Thyroid gland (tissue), 4 donors: ENCODE results near the gene OXNAD1. TPM values are rescaled to one million over a fixed set of nuclear protein-coding genes. Genes with fewer than 3 reads are reported as not detected.

Experiments
- DNase-seq, 2 donors: peaks; one replicate each; pipeline ENCODE4 v3.0.0-alpha.2; 2019
- H3K27ac ChIP-seq, 3 donors: fragments of 200-600 bp; sonication (generic); 1 replicate in 2 of 3; 2 replicates in 1 of 3; pipeline ENCODE4 v1.5.1; 2016 to 2019; ENCODE audit warnings: mild to moderate bottlenecking in 1 of 3, moderate library complexity in 1 of 3
- H3K27me3 ChIP-seq: fragments of 200-600 bp; sonication (generic); one replicate; pipeline ENCODE4 v1.5.1; 2019
- H3K36me3 ChIP-seq, 2 donors: fragments of 200-600 bp; sonication (generic); one replicate each; pipeline ENCODE4 v1.5.1; 2016 to 2019
- H3K4me1 ChIP-seq, 2 donors: fragments of 200-600 bp; sonication (generic); one replicate each; pipeline ENCODE4 v1.5.1; 2017 to 2019
- H3K4me3 ChIP-seq, 3 donors: fragments of 200-600 bp; sonication (generic); replicated peaks in 1 of 3; 1 replicate in 2 of 3; 2 replicates in 1 of 3; pipeline ENCODE4 v1.5.1; 2016; ENCODE audit warnings: mild to moderate bottlenecking in 1 of 3
- H3K9me3 ChIP-seq: fragments of 200-600 bp; sonication (generic); one replicate; pipeline ENCODE4 v1.5.1; 2017
- POLR2A ChIP-seq, 2 donors: fragments of 450-650 bp; IDR thresholded peaks; one replicate each; pipeline ENCODE4 v1.6.1; 2017; ENCODE audit warnings: antibody characterized with exemption in 2 of 2, mild to moderate bottlenecking in 2 of 2, moderate library complexity in 1 of 2
- WGBS, 2 donors: methylation state at CpG; one replicate each; pipeline ENCODE4 v1.1.5; 2017; 5-methylcytosine and 5-hydroxymethylcytosine counted together
- intact Hi-C: fragments of 100-400 bp; cut with DNase I; formaldehyde crosslinking; loops from one replicate; pipeline ENCODE4 v1.15.1; 2023
- total RNA-seq, 4 donors: library from RNA; depleted of rRNA; stranded (reverse); fragments of >200 nt; gene quantifications; one replicate each; pipeline ENCODE4 v1.2.3, GENCODE V29; 2016
- TF ChIP-seq, protein P1 (sequence below), 6 experiments: fragments of 200-600 bp in 3 of 6; fragments of 450-650 bp in 3 of 6; sonication (generic) in 3 of 6; IDR thresholded peaks; one replicate each; pipeline ENCODE4 v1.5.1; 2016 to 2019; ENCODE audit warnings: antibody characterized with exemption in 6 of 6, mild to moderate bottlenecking in 2 of 6, inconsistent platforms in 1 of 6, moderate library complexity in 1 of 6

Gene OXNAD1
- total RNA-seq, 4 donors from 2014 or later = 22.3 to 34.0 (median 27.4) TPM

DNA sequence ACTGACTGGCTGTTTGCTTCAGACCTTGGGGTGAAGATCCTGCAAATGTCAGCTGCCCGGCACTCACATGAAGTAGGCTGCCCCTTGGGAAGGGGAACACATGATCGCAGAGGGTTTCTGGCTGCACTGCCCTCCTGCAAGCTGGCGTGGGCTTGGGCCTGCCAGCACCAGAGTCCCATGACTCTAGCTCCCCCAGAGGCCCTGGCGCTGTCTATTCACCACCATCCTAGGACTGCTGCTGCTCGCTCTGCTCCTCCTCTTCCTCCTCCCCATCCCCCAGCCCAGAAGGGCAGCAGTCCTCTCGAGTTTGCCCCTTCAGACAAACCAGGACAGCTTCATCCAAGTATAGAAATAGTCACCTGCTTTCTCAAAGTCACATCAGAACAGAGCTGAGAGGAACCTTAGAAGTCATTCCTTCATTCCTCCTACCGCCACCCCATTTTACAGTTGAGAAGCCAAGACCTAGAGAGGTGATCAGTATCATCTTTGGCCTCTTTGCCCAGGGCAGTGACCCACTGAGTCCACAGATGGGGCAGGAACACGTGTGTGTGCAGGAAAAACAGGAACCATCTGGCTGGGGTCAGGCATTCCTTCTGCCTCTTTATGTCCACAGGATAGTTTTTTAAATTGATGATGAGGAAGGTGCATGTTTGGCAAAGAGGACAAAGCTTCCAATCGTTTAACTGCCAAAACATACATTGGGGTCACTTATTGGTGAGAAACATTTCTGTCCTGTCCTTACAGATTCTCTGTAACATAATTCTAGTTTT lies 13.5 kb upstream of the OXNAD1 start:
- TF ChIP-seq POLR2A (IDR thresholded peaks at IDR 0.05) = no peak
- TF ChIP-seq, protein P1, sequence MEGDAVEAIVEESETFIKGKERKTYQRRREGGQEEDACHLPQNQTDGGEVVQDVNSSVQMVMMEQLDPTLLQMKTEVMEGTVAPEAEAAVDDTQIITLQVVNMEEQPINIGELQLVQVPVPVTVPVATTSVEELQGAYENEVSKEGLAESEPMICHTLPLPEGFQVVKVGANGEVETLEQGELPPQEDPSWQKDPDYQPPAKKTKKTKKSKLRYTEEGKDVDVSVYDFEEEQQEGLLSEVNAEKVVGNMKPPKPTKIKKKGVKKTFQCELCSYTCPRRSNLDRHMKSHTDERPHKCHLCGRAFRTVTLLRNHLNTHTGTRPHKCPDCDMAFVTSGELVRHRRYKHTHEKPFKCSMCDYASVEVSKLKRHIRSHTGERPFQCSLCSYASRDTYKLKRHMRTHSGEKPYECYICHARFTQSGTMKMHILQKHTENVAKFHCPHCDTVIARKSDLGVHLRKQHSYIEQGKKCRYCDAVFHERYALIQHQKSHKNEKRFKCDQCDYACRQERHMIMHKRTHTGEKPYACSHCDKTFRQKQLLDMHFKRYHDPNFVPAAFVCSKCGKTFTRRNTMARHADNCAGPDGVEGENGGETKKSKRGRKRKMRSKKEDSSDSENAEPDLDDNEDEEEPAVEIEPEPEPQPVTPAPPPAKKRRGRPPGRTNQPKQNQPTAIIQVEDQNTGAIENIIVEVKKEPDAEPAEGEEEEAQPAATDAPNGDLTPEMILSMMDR (IDR thresholded peaks at IDR 0.05) = no peak
- no peaks in the 10 kb centered on the region for H3K4me1 ChIP-seq
- H3K27me3 ChIP-seq = no peaks in the 10 kb centered on the region
- no peak overlapping the region for H3K4me3 ChIP-seq
- no peak overlapping the region for H3K27ac ChIP-seq
- intact Hi-C loops = loop anchor here (5.0 kb wide), 1 partner anchor 434 kb away; no protein-coding TSS in a partner anchor
- no peaks in the 10 kb centered on the region for H3K9me3 ChIP-seq
- no peak for DNase-seq
- no peaks in the 10 kb centered on the region for H3K36me3 ChIP-seq
- 64 to 70% methylated on average over 9 of the region's 9 CpGs for WGBS, 2 donors

DNA sequence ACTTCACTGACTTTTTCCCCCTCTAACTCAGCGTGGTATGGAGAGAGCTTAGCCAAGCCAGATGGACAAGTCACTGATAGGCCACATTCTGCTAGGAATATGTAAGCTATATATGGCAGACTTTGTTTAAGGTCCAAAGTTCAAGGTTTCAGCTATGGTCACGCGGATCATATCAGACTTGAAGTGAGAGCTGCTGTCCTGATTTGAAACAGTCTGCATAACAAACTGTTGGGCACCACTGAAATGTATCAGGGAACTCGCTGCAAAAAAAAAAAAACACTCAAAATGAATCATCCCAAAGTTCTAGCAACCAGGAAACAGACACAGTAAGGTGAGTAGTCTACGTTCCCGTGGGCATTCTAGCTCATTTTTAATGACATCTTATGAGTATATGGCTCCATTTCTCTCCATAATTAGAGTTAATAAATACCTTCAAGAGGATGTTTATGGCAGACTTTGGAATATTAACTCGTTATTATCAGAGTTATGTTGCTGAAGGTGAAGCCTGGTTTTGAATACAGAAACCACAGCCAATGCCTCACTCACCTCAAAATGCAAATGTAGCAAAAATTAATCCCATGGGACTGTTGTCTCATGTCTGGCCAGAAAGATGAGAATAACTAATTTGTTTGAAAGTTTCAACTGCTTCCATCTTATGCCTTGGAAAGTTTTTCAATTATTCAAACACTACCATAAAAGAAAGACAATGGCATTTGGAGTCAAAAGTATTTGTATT lies 12.6 kb upstream of the OXNAD1 start:
- no peaks in the 10 kb centered on the region for H3K4me1 ChIP-seq
- no peaks in the 10 kb centered on the region for H3K9me3 ChIP-seq
- TF ChIP-seq POLR2A (IDR thresholded peaks at IDR 0.05) = no peak
- TF ChIP-seq, protein P1 (IDR thresholded peaks at IDR 0.05) = no peak
- H3K36me3 ChIP-seq = no peaks in the 10 kb centered on the region
- WGBS, 2 donors = 75 to 78% methylated on average over 7 of the region's 7 CpGs
- H3K27ac ChIP-seq = no peak overlapping the region
- intact Hi-C loops = loop anchor here (5.0 kb wide), 1 partner anchor 435 kb away; no protein-coding TSS in a partner anchor
- no peaks in the 10 kb centered on the region for H3K27me3 ChIP-seq
- H3K4me3 ChIP-seq = no peak overlapping the region
- no peak for DNase-seq

DNA sequence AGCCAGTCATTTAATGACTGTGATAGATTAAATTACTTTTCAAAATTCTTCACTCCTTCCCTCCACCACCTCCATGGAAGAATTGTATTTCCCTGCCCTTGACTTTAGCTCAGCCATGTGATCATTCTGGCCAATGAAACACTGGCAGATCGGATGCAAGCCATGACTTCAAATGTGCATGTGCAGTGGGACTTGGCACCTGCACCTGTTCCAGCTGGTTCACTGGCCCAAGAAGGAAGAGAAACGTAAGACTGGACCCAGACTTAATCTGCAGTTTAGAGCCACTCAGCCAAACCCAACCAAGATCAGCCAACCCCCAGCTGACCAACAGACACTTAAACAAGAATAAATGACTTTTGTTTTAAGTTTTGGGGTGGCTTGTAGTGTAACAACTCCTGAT lies 12.0 kb upstream of the OXNAD1 start:
- H3K36me3 ChIP-seq = no peaks in the 10 kb centered on the region
- TF ChIP-seq, protein P1 (IDR thresholded peaks at IDR 0.05) = no peak
- TF ChIP-seq POLR2A (IDR thresholded peaks at IDR 0.05) = no peak
- H3K4me3 ChIP-seq = no peak overlapping the region
- no peaks in the 10 kb centered on the region for H3K9me3 ChIP-seq
- 72 to 81% methylated on average over 2 of the region's 2 CpGs for WGBS, 2 donors
- no peaks in the 10 kb centered on the region for H3K4me1 ChIP-seq
- H3K27ac ChIP-seq = no peak overlapping the region
- no peak for DNase-seq
- intact Hi-C loops = loop anchor here (5.0 kb wide), 1 partner anchor 436 kb away; no protein-coding TSS in a partner anchor
- H3K27me3 ChIP-seq = no peaks in the 10 kb centered on the region

DNA sequence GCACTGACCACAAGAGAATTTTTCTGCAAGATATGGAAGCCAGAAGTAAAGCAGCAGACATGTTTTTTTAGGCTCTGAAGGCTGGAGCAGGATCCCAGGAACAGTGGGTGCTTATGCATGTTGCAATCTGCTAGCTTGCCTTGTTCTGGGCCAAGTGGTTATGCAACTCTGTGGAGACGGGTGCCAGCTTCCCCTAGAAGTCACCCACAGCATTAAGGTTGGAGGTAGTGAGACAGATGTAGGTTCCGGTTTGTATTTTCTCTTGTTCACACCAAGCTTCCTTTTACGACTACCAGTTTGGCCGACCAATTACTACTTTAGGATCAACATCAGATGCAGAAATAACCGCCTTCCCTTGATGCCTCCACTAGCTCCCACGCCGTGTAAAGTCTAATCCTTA lies 11.4 kb upstream of the OXNAD1 start:
- H3K4me3 ChIP-seq = no peak overlapping the region
- no peak for TF ChIP-seq POLR2A (IDR thresholded peaks at IDR 0.05)
- TF ChIP-seq, protein P1 (IDR thresholded peaks at IDR 0.05) = no peak
- H3K9me3 ChIP-seq = no peaks in the 10 kb centered on the region
- WGBS, 2 donors = 75 to 89% methylated on average over 7 of the region's 7 CpGs
- intact Hi-C loops = loop anchor here (5.0 kb wide), 1 partner anchor 436 kb away; no protein-coding TSS in a partner anchor
- DNase-seq = peak; percentile 39 to 64
- no peaks in the 10 kb centered on the region for H3K36me3 ChIP-seq
- H3K4me1 ChIP-seq = no peaks in the 10 kb centered on the region
- no peak overlapping the region for H3K27ac ChIP-seq
- no peaks in the 10 kb centered on the region for H3K27me3 ChIP-seq
